NCI-H1436 (cell line): ENCODE measurements around the gene TMEM117.
A peak's percentile ranks its signal among the peaks of the same experiment; 100 is the strongest.

Experiments
- DNase-seq: peaks from one replicate; lab custom pipeline; 2025; lab: John Stamatoyannopoulos, UW

Gene TMEM117

DNA sequence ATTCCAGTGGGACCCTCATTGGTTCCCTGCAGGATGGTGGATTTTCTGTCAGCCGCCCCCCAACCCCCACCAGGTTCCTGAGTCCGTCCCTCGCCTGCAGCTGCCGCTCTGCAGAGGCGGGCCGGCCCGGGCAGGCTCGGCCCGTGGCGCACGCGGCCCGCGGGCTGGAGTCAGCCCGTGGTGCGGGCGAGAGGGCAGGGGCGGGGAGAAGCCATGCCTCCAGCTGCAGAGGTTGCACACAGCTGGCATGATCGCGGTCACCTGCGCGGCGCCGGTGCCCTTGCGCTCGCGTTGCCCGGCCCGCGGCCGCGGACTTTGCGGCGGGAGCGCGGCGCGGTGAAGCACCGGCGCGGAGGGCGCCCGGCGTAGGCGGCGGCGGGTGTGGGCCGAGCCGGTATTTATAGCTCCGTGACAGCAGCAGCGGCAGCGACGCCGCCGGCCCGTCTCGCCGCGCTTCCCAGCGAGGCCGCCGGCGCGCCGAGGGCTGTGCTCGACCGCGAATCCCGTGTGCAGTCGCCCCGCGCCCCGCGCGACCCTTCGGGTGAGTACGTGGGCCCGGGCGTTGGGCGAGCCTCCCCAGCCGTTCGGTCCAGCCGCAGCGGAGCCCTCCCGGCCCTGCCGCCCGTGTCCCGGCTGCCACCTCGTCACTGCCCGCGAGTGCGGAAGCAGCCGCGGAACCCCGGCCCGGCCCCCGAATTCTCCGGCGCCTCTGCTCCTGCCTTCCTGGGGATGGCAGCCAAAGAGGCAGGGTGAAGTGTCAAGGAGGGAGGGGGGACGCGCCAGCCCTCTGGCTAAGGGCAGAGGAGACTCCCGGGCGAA is at the start of gene TMEM117:
TMEM117 (plus strand) TSS at position 426 of the 819 bp plus-strand sequence.
- no peak for DNase-seq

DNA sequence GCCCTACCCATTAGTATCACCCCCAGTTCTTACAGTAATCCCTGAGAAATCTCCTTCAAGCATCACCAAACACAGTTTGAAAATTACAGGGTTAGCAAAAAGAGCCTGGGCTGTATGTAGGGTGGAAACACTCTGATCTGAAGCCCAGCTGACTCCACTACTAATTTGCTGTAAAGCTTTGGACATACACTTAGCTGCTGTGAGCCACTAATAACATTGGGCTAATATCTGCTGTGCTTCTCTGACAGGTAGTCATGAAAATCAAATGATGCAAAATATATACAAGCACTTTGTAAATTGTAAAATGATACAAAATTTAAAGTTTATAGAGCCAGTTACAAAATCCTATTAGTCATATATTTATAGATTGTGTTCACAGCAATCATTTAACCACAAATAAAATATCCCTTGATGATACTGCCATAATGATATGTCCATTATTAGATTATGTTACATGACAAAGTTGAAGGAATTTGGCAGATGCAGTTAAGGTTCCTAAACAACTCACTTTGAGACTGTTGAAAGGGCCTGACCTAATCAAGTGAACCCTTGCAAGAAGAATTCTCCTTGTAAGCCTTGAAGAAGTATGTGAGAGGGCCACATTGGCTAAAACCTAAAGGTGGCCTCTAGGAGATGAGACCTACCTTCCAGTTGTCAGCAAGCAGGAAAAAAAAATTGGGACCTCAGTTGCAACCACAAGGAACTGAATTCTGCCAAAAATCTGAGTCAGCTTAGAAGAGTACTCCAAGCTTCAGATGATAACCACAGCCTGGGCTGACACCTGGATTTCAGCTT is 48.8 kb upstream of the TMEM117 start:
- no peak for DNase-seq

DNA sequence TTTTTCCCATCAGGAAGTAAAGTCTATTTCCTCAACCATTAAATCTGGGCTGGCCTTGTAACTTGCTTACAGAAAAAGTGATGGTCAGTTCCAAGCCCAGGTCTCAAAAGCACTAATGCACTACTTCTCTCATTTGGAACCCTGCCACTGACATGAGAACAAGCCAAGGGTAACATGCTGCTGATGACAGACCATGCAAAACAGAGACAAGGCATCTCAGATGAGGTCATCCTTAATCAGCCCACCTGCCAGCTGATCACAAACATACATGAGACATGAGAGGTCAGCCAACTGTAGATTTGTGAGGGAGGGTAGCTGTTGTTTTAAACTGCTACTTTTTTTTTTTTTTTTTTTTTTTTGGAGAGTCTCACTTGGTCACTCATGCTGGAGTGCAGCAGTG is 45.9 kb upstream of the TMEM117 start:
- DNase-seq: no peak

DNA sequence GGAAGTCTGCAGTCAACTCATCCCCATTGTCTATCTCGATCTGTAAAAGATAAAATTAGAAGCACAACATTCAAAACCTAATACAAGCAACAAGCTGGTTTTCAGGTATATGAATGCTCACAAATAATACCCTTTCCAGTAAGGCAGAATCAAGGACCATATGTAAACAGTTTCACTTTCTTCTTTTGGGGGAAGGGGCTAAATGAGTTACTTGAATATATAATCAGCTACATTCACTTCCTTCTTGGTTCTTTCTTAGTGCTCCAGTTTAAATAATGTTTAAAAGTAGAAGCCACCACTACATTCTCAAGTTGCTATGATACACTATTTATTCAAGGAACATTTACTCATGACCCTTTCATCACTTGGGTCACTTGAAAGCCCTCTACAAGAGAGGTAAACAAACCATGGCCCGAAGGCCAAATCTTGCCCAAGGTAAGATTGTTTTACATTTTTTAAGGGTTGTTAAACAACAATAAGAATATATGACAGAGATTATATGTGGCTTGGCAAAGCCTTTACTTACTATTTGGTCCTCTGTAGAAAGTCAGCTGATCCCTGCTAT is 40.1 kb upstream of the TMEM117 start:
- DNase-seq: no peak

DNA sequence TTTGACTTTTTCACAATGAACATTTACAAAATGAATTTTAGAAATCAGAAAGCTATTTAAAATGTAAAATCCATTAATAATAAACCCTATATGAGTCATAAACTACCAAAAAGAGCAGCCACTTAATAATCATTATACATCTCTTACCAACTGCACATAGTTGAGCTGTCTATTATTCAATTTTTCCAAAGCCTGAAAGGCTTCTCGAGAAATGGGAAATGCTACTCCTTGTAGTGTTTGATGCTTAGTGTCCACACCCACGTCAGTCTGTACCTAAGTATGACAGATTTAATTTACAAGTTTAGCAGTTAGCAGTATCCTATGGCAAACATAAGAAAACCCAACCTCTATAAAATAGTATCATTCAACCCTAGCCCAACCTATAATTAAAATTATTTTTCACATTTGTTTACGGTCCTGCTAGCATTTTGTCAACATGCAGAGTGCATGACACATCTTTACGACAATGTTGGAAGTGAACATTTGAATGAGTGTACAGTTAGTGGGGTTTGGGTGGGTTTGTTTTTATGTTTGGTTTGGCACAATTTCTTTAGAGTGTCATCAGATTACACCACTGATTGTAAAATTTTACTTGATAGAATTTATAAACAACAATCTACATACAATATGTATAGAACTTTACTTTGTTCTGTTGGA is 38.2 kb upstream of the TMEM117 start:
- no peak for DNase-seq

DNA sequence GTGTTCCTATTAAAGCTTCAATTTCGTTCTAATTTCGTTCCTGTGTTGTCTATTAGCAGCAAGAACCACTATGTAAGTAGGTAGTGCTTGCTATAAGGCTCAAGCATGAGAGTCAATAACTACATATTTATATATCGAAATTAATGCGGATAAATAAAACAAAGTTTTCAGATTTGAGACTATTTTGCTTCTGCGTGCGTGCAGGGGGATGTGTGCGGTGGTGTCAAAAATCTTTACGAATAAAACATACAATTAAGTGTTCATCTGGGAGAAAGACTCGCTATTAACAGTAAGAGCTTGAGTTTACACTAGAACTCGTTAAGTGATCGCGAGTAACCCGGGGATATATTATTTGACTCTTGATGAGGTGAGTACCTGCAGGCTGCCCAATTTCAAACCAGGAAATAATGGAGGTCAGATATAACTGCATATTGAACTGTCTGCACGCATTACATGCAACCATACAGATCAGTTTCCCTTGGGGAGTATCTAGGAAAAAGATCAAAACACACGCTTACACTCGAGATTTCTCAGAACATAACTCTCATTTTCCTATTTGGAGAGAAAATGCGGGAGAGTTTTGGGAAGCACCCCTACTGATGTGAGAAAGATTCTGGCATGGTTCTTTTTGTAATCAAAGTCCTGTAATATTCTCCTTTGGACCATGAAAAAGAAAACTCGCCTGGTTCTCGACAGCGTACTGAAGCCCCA is 30.6 kb upstream of the TMEM117 start:
- DNase-seq: no peak

DNA sequence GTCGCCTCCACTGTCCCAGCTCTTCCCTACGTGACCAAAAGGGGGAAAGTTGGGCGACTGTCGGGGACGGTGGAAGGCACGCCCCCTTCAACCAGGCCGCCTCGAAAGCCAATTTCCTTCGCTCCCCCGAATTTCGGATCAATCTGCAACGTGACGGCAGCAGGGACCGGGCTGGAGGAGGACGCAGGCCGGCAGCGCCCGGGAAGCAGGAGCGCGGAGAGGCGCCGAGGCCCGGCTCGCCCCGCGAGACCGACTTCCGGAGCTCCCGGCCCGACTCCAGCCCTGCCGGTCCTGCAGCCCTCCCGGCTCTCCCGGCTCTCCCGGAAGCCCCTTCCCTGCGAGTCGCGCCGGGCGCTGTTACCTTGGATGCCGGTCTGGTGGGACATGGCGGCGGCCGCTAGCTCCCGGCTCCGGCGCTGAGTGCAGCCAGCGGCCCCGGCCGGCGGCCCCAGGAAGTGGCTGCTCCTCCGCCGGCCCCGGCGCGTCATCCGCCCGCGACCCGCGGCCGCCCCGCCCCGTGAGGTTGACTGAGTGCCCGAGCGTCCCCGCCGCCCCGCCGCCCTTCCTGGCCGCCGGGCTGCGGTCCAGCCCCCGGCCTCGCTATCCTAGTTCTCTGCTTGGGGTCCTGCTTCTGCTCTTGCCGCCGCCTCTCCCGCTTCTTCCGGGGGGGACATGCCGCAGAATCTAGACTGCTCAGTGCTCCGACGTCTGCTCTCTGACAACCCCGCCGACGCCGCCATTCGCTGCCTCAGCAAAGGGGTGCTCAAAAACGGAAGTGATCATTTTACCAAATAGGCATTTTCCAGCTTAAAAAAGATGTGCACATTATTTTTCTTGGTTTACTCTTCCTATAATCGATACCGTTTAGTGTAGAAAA is 29.8 kb upstream of the TMEM117 start, which contains the start of gene TWF1:
TWF1 (minus strand) TSS at position 458 of the 877 bp plus-strand sequence; CDS start at position 386, 72 bp downstream.
- peak; percentile 50 for DNase-seq

DNA sequence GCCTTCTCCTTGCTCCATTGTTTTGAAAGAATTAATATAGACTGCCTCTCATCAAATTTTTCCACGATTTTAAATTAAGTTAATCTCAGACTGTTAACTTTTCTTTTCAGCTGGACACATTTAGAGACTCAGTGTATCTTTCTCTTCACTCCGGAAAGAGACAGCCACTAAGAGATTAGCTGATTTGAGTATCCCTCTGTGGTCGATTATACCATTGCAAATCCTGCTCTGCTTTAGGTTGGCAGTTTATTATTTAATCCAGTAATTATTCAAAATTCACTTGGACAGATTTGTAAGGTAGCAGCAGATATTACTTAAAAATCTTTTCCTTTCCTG is 29.2 kb upstream of the TMEM117 start:
- no peak for DNase-seq

DNA sequence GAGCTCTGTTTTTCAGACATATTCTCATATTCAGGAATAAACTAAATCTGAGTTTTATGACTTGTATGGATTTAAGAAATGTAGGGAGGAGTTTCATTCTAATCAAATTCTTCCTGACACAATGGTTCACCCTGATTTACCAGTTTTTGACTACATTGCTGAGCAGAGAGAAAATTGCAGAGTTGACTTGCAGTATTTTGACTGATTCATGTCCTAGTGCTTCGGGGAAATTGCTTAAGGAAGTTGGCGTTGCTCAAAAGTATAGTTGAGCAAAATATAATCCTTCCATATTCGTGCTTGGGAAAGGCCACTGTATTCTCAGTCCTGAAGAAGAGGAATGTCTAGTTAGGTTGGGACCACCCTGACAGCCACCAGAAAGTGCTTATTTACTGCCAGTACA is 28.5 kb upstream of the TMEM117 start:
- DNase-seq: no peak

DNA sequence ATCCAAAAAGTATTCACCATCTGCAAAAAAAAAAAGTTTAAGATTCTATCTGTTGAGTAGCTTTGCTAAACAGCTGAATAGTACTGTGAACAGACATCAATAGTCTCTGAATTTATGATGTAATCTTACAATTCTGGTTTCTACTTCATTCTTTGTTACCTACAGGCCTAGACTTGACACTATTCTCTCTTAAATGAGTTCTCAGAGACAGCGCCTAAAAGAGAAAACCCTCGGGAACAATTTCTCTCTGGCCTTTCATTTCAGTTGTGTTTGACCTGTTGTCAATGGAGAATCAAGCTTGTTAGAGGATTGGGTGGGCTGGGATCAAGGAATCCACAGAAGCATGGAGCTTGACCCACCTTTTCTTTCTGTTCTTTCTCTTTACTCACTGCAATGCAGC is 23.8 kb upstream of the TMEM117 start:
- no peak for DNase-seq

DNA sequence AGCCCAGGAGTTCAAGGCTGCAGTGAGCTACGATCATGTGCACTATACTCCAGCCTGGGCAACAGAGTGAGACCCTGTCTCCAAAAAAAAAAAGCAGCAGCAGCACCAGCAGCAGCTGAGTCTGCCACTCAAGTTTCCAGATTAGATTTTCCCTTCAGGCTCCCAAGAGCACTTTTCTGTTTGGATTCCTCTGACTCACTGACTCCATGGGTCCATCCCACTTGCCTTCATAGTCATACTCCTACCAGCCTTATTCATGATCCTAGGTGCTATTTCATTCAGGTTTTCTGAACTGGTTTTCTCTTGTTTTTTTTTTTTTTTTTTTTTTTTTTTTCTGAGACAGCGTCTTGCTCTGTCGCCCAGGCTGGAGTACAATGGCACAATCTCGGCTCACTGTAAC is 23.0 kb upstream of the TMEM117 start:
- DNase-seq: no peak

DNA sequence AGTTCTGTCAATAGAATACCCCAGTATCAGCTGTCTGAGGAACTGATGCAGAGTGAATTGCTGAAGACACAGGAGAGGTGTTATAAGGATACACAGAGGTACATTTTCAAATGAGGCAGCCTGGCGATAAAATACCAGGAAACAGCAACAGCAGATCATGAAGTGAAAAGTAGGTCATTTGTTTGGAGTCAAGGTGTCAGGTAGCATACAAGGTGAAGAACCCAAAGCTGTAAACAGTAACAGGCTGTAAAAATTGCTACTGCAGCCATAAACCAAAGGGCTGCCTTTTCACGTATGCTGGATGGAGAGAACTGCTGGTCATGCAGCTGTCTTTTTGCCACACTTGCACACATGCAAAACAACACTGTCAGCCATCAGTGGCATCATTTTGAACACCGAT is 20.5 kb upstream of the TMEM117 start:
- no peak for DNase-seq

DNA sequence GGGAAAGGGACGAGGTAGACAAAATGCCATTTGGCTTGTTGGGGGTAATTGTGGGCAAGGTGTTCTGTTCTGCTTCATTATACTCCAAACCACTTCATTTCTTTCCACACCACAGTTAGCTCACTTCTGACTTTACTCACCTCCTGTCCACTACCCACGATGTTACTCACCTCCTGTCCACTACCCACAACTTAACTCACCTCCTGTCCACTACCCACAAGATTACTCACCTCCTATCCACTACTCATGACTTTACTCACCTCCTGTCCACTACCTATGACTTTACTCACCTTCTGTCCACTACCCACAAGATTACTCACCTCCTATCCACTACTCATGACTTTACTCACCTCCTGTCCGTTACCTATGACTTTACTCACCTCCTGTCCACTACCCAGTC is 19.7 kb upstream of the TMEM117 start:
- no peak for DNase-seq

DNA sequence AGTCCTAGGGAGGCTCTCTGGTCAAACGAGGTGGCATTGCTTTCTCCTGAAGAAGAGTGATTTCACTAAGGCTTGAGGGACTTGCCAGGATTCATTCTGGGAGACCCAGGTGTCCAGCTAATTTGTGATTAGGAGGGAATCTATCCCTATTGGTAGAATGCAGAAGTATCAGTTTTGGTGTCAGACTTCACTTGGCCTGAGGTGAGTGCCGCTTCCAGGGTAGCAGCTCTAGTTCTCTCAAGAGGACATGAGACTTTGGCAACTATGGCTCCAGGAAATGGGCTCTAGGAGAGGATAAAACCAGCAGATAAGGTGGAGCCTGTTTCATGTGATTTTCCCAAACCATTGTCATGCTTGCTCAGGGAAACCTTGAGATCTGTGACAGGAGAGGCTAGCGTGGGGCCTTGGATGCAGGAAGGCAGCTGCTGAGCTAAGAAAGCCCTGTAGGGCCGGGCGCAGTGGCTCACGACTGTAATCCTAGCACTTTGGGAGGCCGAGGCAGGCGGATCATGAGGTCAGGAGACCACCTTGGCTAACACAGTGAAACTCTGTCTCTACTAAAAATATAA is 11.6 kb upstream of the TMEM117 start:
- DNase-seq: no peak

DNA sequence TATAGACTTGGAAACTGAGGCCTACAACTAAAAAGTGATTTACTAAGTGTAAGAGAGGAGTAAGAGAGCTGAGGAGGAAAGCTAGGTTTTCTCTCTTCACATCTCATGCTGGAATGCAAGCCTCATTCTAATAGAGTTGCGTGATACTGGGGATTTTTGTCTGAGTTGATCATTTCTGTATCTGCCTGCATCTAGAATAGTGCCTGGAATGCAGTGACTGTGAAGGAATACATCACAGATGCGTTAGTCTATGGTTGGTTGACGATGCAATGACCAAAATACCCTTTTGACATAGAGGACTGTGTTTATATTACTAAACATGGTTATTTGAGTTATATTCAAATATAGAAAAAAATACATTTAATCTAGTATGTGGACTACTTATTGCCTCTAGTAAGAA is 9.2 kb upstream of the TMEM117 start:
- DNase-seq: no peak

DNA sequence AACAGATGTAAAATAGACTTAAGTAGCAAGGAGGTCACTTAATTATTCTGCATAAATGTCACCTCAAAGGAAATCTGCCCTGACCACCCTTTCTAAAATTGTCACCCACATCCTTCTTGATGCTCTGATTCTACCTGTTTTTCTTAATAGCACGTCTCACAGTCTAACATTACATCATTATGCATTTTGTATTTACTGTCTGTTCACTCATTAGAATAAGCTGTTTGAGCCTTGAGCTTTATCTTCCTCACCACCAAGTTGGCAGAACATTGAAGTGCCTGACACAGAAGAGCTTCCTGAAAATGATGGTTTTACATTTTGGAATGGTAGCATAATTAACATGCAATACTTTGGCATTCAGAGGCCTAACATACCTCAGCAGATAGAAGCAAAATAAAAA is 8.8 kb upstream of the TMEM117 start:
- DNase-seq: no peak

DNA sequence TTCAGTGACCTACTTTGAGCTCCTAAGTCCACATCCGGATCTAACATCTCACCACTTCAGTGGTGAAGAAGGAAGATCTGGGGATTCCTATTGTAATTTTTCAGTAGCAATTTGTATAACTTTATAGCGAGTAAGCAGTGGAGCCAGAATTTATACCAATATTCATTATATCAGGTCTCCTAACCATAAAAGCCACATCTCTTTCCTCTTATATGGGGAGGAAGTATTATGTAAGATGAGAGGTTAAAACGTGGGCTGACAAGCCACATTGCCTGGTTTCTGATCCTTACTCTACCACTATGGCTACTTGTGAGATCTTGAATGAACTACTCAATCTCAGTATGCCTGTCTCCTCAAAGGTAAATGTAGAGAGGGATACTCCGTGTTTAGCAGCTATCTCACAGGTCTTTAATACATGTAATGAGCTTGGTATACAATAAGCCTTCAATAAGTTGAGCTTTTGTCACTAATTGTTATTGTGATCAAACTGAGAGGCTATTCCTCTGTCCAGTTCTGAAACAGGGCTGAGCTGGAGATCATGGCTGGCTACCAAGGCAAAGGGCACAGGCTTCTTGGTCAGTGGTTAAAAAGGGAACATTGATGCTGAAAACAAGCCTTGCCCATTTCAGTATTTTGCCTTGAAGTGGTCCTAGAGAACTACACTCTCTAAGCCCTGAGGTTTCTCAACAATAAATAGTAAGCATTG is 3.3 kb upstream of the TMEM117 start:
- no peak for DNase-seq

DNA sequence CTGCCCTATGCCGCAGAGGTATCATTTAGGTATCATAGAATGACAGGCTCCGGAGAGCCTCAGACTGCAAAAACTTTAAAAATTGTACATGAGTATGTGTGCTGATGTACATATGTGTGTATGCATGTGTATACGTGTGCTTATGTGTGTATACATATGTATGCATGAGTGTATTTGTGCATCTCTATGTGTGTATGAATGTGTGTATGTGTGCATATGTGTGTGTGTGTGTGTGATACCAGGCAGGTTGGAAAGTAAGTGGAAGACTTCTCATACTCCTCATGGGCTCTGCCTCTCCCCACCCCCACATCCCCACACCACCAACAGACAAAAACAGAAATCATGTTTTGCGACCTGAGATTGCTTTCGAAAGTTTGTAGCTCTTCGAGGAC is 621 bp upstream of the TMEM117 start:
- DNase-seq: no peak

DNA sequence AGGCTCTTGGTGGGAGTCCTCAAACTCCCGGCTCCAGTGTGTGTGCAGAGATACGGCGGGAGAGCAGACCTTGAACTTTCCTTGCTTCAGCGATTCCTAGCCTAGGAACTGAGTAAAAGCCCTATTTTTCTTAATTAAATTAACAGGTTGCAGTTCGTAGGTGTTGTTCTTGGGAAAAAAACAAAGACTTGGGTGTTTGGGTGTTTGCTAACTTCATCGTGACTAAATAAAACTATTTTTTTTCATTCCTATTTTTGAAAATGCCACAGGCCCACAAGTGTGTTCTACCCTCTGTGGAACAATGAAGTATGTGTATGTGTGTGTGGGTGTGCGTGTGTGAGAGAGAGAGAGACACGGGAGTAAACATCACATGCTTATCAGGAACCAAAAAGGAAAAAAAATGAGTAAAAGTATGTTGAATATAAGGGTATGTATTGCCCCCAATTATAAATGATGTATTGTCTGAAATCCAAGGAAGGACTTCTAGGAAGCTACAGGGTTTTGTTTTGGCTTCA is 651 bp downstream of the TMEM117 start:
- DNase-seq: no peak

DNA sequence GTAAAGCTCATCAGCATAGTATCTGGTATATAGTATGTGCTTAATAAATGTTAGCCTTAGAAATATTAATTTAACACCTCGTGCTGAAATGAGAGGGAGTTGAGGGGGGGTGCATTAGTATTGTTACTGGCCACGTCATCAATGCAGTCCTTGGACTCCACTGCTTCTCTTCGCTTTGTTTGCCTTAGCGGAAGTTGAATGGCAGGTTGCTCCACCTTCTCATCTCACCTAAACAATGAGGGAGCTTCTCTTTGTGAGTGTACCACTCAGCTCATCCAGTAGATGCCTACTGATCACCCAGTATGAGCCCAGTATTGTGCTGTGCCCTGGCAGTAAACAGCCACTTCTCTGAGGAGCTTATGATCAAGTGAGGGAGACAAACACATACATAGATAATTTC is 4.5 kb downstream of the TMEM117 start:
- no peak for DNase-seq
